Activated CD8-positive, alpha-beta memory T cell treated with anti-CD3 and anti-CD28 coated beads, Interleukin-2, amount 10 ng/mL, durations not matched to agents 7 days and 5 days (primary cell): ENCODE data around the gene RNU1-1. TPM values are rescaled to one million over a fixed set of nuclear protein-coding genes. Genes with fewer than 3 reads are reported as not detected.
"Not testable (repeated sequence)": the region's sequence is repeated elsewhere in the genome, so short reads cannot be mapped to it uniquely, and the experiment has no call there.

ENCODE experiments used
- ATAC-seq: fragments of 150-1000 bp; cut with Tn5 transposase; one replicate; pipeline ENCODE4 v1.10.0; 2021; ENCODE audit warnings: moderate library complexity
- CTCF ChIA-PET: fragments of 350-600 bp; sonication (Branson Sonifier 250); formaldehyde crosslinking; loops from one replicate; lab custom pipeline; 2021; ENCODE audit warnings: antibody characterized with exemption; lab: Charles Lee
- DNase-seq: peaks from one replicate; pipeline ENCODE4 v3.0.0-alpha.2; 2020
- H3K27ac Mint-ChIP-seq: one replicate; pipeline ENCODE4 v1.8.0; 2021; ENCODE audit warnings: mild to moderate bottlenecking, mixed read lengths
- H3K27me3 Mint-ChIP-seq: one replicate; pipeline ENCODE4 v1.8.0; 2021; ENCODE audit warnings: mixed read lengths
- H3K36me3 Mint-ChIP-seq: one replicate; pipeline ENCODE4 v1.8.0; 2021; ENCODE audit warnings: mild to moderate bottlenecking, mixed read lengths
- H3K4me1 Mint-ChIP-seq: one replicate; pipeline ENCODE4 v1.8.0; 2021; ENCODE audit warnings: mixed read lengths
- H3K4me3 Mint-ChIP-seq: one replicate; pipeline ENCODE4 v1.8.0; 2021; ENCODE audit warnings: mild to moderate bottlenecking, moderate library complexity, mixed read lengths
- H3K9me3 Mint-ChIP-seq: one replicate; pipeline ENCODE4 v1.8.0; 2022; ENCODE audit warnings: low read depth, mixed read lengths
- total RNA-seq, 2 experiments: library from RNA; stranded (reverse); gene quantifications; one replicate each; pipeline ENCODE4 v1.2.3, GENCODE V29; 2021

The RNU1-1 gene
- 1,000 to 10,000 TPM in 1 of 2 experiments, 100 to 1,000 TPM in 1; 922 to 3,744 TPM for total RNA-seq

GRCh38 chr1:16514107-16515055 lies at the start of gene RNU1-1:
Gene RNU1-1, minus strand, starts transcription at chr1:16514285.
- H3K9me3 Mint-ChIP-seq, CTCF ChIA-PET, H3K4me1 Mint-ChIP-seq, H3K4me3 Mint-ChIP-seq, H3K27ac Mint-ChIP-seq, H3K36me3 Mint-ChIP-seq: not testable (repeated sequence)
- DNase-seq: peak; percentile 92
- H3K27me3 Mint-ChIP-seq: peaks cover 26% of the 10 kb centered on the region
- peak; percentile 54 for ATAC-seq

- not testable (repeated sequence) for H3K27me3 Mint-ChIP-seq, H3K4me1 Mint-ChIP-seq, H3K27ac Mint-ChIP-seq, H3K9me3 Mint-ChIP-seq, DNase-seq, H3K36me3 Mint-ChIP-seq, H3K4me3 Mint-ChIP-seq, ATAC-seq
- CTCF ChIA-PET: interaction anchor here (0.6 kb wide), 1 partner anchor 939 kb away, joined by 3 read pairs; no protein-coding TSS in a partner anchor
Observed at GRCh38 chr1:16561035-16561434, 47.0 kb upstream of the RNU1-1 start.

GRCh38 chr1:16560498-16560897 lies 46.4 kb upstream of the RNU1-1 start:
- not testable (repeated sequence) for H3K27ac Mint-ChIP-seq

GRCh38 chr1:16559688-16560087 lies 45.6 kb upstream of the RNU1-1 start:
- H3K4me1 Mint-ChIP-seq, CTCF ChIA-PET, H3K27ac Mint-ChIP-seq, H3K9me3 Mint-ChIP-seq, H3K27me3 Mint-ChIP-seq, H3K4me3 Mint-ChIP-seq, H3K36me3 Mint-ChIP-seq, ATAC-seq, DNase-seq: not testable (repeated sequence)

More at GRCh38 chr1:16560498-16560897, 46.4 kb upstream of the RNU1-1 start:
- not testable (repeated sequence) for DNase-seq, H3K4me1 Mint-ChIP-seq, ATAC-seq, H3K4me3 Mint-ChIP-seq, H3K36me3 Mint-ChIP-seq, H3K27me3 Mint-ChIP-seq, H3K9me3 Mint-ChIP-seq
- CTCF ChIA-PET: interaction anchor here (0.6 kb wide), 1 partner anchor 939 kb away, joined by 3 read pairs; no protein-coding TSS in a partner anchor

GRCh38 chr1:16557034-16557433 lies 42.9 kb upstream of the RNU1-1 start:
- H3K4me1 Mint-ChIP-seq, DNase-seq, ATAC-seq, H3K4me3 Mint-ChIP-seq, H3K27me3 Mint-ChIP-seq, H3K36me3 Mint-ChIP-seq, CTCF ChIA-PET, H3K27ac Mint-ChIP-seq, H3K9me3 Mint-ChIP-seq: not testable (repeated sequence)

- CTCF ChIA-PET: not testable (repeated sequence)
Observed at GRCh38 chr1:16553244-16553643, 39.2 kb upstream of the RNU1-1 start.

GRCh38 chr1:16550212-16550918 lies 36.3 kb upstream of the RNU1-1 start:
- H3K4me1 Mint-ChIP-seq, H3K36me3 Mint-ChIP-seq: not testable (repeated sequence)

More at GRCh38 chr1:16553244-16553643, 39.2 kb upstream of the RNU1-1 start:
- not testable (repeated sequence) for H3K27me3 Mint-ChIP-seq, H3K4me3 Mint-ChIP-seq, H3K36me3 Mint-ChIP-seq, H3K4me1 Mint-ChIP-seq, H3K27ac Mint-ChIP-seq, H3K9me3 Mint-ChIP-seq, DNase-seq, ATAC-seq

GRCh38 chr1:16549545-16549944 lies 35.5 kb upstream of the RNU1-1 start:
- CTCF ChIA-PET, ATAC-seq: not testable (repeated sequence)
- H3K27me3 Mint-ChIP-seq: peaks cover 14% of the 10 kb centered on the region

More at GRCh38 chr1:16550212-16550918, 36.3 kb upstream of the RNU1-1 start:
- ATAC-seq, DNase-seq, H3K27ac Mint-ChIP-seq, H3K9me3 Mint-ChIP-seq, CTCF ChIA-PET, H3K4me3 Mint-ChIP-seq: not testable (repeated sequence)
- H3K27me3 Mint-ChIP-seq: peaks cover 10% of the 10 kb centered on the region

GRCh38 chr1:16547502-16548241 lies 33.6 kb upstream of the RNU1-1 start:
- H3K4me1 Mint-ChIP-seq, DNase-seq, H3K36me3 Mint-ChIP-seq, CTCF ChIA-PET, H3K27ac Mint-ChIP-seq, H3K4me3 Mint-ChIP-seq, H3K9me3 Mint-ChIP-seq, ATAC-seq: not testable (repeated sequence)
- H3K27me3 Mint-ChIP-seq: peaks cover 23% of the 10 kb centered on the region

More at GRCh38 chr1:16549545-16549944, 35.5 kb upstream of the RNU1-1 start:
- not testable (repeated sequence) for H3K27ac Mint-ChIP-seq, H3K36me3 Mint-ChIP-seq, DNase-seq, H3K4me1 Mint-ChIP-seq, H3K9me3 Mint-ChIP-seq, H3K4me3 Mint-ChIP-seq

- H3K4me1 Mint-ChIP-seq, H3K9me3 Mint-ChIP-seq, DNase-seq, H3K27ac Mint-ChIP-seq, H3K4me3 Mint-ChIP-seq, CTCF ChIA-PET, H3K36me3 Mint-ChIP-seq: not testable (repeated sequence)
- ATAC-seq: peak; percentile 20
- peaks cover 25% of the 10 kb centered on the region for H3K27me3 Mint-ChIP-seq
Observed at GRCh38 chr1:16545682-16546095, 31.6 kb upstream of the RNU1-1 start.

GRCh38 chr1:16540421-16540893 lies 26.4 kb upstream of the RNU1-1 start:
- CTCF ChIA-PET, H3K4me3 Mint-ChIP-seq, H3K27ac Mint-ChIP-seq, H3K9me3 Mint-ChIP-seq, ATAC-seq, H3K4me1 Mint-ChIP-seq, H3K36me3 Mint-ChIP-seq, DNase-seq: not testable (repeated sequence)
- H3K27me3 Mint-ChIP-seq: peaks cover 47% of the 10 kb centered on the region

- ATAC-seq, H3K27ac Mint-ChIP-seq, DNase-seq, H3K4me1 Mint-ChIP-seq, H3K4me3 Mint-ChIP-seq, H3K9me3 Mint-ChIP-seq, CTCF ChIA-PET, H3K36me3 Mint-ChIP-seq: not testable (repeated sequence)
- peaks cover 58% of the 10 kb centered on the region for H3K27me3 Mint-ChIP-seq
Observed at GRCh38 chr1:16537528-16537927, 23.4 kb upstream of the RNU1-1 start.

- DNase-seq, ATAC-seq, CTCF ChIA-PET, H3K36me3 Mint-ChIP-seq, H3K9me3 Mint-ChIP-seq, H3K27ac Mint-ChIP-seq, H3K4me3 Mint-ChIP-seq, H3K4me1 Mint-ChIP-seq: not testable (repeated sequence)
- peaks cover 65% of the 10 kb centered on the region for H3K27me3 Mint-ChIP-seq
Observed at GRCh38 chr1:16536796-16537195, 22.7 kb upstream of the RNU1-1 start.
